Stimulated activated CD4-positive, alpha-beta T cell treated with anti-CD3 and anti-CD28 coated beads, Interleukin-4, amount 100 ng/mL, for 1 hour (primary cell): ENCODE measurements around the gene SLC22A16.
"Not testable (repeated sequence)": the region's sequence is repeated elsewhere in the genome, so short reads cannot be mapped to it uniquely, and the experiment has no call there.

Source experiments
- DNase-seq: peaks from one replicate; pipeline ENCODE4 v3.0.0-alpha.2; 2020

SLC22A16 gene

DNA sequence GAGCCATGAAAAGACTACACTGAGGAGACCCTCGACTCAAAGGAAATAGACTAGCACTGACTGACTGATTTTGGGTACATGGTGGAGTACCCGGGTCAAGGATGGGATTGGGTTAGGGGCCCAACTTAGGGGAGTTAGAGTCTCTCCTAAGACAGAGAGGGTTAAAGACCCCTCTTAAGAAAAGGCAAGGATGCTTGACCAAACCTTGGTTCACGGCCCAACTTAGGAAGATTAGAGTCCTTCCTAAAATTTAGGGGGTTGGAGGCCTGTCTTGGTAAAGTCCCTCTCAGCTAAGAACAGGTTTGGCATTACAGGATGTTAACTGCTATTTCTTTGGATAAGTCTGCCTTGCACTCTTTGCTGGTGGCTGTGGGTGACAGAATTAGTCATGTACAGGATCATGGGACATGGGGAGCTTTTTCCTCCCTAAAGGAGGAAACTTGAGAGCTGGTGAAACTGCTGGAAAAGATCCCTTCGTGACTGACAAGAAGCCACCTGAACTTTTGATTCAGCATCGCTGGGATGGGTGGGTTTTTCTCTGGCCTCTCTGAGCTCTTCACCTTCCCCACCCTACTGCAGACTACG is 12.3 kb upstream of the SLC22A16 start:
- DNase-seq: no peak

DNA sequence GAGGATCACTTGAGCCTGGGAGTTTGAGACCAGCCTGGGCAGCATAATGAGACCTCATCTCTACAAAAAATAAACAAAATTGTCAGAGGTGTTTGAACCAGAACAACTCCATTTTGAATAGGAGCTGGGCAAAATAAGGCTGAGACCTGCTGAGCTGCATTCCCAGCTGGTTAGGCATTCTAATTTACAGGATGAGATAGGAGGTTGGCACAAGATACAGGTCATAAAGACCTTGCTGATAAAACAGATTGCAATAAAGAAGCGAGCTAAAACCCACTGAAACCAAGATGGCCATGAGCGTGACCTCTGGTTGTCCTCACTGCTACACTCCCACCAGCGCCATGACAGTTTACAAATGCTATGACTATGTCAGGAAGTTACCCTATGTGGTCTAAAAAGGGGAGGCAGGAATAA is 11.6 kb upstream of the SLC22A16 start:
- DNase-seq: not testable (repeated sequence)

- DNase-seq: no peak
Observed at GRCh38 chr6:110486756-110487155, 10.3 kb upstream of the SLC22A16 start.

DNA sequence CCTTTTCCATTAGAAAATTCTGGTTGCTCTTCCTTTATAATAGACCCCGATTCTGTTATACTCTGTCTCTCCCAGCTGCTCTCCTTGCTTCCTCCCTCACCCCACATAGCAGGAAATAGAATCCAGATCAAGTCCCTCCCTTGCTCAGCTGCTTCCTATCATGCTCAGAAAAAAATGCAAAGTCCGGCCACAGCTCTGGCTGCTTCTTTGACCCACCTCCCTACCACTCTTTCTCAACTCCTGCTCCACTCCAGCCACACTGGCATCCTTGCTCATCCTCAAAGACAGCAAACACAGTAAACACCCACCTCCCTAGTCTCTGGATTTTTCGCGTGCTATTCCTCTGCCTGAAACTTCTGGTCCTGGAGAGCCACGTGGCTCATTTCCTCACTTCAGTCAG is 9.1 kb upstream of the SLC22A16 start:
- no peak for DNase-seq

DNA sequence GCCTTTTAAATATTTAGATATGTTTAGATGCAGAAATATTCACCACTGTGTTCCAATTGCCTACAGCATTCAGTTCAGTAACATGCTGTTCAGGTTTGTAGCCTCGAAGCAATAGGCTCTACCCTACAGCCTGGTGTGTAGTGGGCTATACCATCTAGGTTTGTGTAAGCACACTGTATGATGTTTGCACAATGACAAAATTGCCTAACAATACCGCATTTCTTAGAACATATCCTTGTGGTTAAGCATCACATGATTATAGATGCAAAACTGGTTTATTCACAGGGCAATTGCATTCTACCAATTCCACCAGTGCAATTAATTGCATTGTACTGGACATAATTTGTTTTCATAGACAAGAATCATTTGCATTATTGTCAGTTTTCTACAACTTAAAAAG is 7.9 kb upstream of the SLC22A16 start:
- DNase-seq: no peak

GRCh38 chr6:110482774-110483400 is 6.5 kb upstream of the SLC22A16 start:
- DNase-seq: no peak

- DNase-seq: no peak
Observed at GRCh38 chr6:110481081-110481480, 4.7 kb upstream of the SLC22A16 start.

GRCh38 chr6:110475066-110475653 is 1.3 kb downstream of the SLC22A16 start:
- DNase-seq: no peak

- DNase-seq: no peak
Observed at GRCh38 chr6:110474500-110474899, 1.9 kb downstream of the SLC22A16 start.

GRCh38 chr6:110472739-110473138 is 3.7 kb downstream of the SLC22A16 start:
- DNase-seq: no peak

DNA sequence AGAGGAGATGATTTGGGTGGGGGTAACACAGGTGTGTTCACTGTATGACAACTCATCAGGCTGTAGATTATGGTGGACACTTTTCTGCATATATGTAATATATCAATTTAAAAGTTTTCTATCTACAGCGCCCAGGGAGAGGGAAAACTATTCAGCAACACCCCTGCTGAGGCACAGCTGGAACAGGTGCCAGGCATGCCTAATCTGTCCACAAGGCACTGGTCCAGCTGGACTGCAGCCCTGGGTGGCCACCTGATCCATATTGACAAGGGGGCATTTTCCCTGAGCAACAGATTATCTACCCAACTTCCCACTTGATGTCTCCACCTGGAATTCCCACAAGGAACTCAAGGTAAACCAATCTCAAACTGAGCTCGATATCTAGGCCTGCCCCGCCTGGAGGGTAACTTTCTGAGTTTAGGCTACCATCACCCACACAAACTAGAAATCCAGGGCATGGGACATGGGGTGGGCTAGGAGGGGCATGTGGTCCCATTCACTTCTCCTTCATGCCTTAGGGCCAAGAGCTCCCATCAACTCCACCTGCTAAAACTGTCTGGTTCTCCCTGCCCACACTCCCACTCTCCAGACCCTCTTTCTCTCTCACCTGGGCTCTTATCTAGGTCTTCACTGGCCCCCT is 4.6 kb downstream of the SLC22A16 start:
- no peak for DNase-seq

DNA sequence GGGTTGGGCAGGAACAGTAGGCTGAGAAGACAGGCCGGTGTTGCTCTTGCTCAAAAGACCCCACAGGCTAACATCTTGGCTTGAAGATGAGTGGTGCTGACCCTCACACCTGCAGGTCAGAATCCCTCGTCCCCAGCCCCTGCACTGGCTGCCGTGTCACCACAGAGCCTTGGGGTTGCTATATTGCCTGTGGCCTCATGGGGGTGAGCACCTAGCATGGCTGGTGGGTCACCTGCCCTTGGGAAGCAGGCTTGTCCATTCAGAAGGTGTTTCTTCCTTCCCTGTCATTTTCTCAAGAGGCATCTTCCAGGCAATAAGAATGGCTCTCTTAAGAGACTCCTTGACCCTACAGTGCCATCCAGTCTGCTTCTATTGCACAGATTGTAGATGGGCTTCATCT is 7.7 kb downstream of the SLC22A16 start:
- DNase-seq: no peak

- no peak for DNase-seq
Observed at GRCh38 chr6:110467566-110468140, 8.8 kb downstream of the SLC22A16 start.

- no peak for DNase-seq
Observed at GRCh38 chr6:110462884-110463481, 13.4 kb downstream of the SLC22A16 start.

- no peak for DNase-seq
Observed at GRCh38 chr6:110461376-110461775, 15.0 kb downstream of the SLC22A16 start.

GRCh38 chr6:110459137-110459536 is 17.3 kb downstream of the SLC22A16 start:
- no peak for DNase-seq

- DNase-seq: no peak
Observed at GRCh38 chr6:110458476-110458875, 17.9 kb downstream of the SLC22A16 start.

DNA sequence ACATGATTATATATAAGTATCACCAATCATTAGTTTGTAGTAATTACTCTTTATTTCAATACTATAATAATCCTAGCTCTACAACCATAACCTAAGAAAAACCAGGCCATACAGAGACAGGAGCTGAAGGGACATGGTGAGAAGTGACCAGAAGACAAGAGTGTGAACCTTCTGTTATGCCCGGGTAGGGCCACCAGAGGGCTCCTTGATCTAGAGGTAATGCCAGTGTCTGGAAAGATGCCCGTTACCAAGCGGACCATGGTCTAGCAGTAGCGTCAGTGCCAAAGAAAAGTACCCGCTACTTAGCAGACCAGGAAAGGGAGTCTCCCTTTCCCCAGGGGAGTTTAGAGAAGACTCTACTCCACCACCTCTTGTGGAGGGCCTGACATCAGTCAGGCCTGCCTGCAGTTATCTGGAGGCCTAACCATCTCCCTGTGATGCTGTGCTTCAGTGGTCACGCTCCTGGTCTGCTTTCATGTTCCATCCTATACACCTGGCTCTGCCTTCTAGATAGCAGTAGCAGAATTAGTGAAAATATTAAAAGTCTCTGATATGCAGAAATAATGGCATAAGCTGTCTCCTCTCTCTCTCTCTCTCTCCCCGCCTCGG is 18.7 kb downstream of the SLC22A16 start:
- DNase-seq: not testable (repeated sequence)

DNA sequence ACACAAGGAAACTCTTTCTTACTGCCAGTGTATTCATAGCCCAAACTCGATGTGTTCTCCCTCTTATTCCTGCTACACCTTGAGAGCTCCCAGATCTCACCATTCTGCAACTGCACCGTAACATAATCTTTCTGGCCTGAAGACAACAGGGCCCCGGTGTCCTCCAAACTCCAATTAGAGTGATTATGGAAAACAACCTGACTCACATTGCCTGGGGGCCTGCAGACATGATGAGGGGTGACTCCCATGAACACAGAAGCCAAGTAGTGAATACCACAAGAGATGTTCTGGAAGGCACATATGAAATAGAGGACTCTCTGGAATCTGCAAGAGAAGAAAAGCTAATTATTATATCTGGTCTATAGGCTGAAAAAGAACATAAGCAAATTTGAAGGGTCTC is 19.7 kb downstream of the SLC22A16 start:
- no peak for DNase-seq

GRCh38 chr6:110449541-110449895 is 26.9 kb downstream of the SLC22A16 start:
- no peak for DNase-seq

DNA sequence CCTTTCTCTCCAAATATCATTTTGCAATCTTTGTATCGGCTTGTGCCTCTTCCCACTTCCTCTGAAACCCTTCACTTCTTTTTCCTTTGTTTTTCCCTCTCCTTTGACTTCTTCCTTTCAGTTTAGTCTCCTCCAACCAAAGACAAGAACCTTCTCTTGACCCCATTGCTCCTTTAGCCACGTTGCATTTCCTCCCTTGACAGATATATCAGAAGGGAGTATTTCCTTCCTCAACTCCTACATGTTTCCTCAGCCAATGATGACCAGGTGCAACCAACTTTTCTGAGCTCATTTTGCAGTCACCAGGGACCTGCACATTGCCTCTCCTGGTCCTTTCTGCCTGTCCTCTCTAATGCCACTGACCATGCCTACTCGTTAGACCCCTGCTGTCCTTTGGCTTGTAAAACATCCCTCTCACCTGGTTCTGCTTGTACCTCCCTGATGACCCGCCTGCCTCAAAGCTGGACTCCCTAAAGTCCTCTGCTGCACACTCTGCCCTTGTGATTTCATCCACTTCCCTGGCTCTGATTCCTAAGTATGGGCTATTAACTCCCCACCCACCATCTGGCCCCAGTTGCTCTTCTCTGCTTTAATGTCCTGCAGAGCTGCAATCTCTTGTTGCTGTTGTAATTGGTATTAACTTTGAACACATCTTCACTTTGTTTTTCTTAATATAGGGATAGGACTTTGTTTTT is 27.4 kb downstream of the SLC22A16 start:
- no peak for DNase-seq

- DNase-seq: no peak
Observed at GRCh38 chr6:110447761-110448160, 28.7 kb downstream of the SLC22A16 start.
